ENCODE data around the gene PRKAA2. TPM values are rescaled to one million over a fixed set of nuclear protein-coding genes. Genes with fewer than 3 reads are reported as not detected.
A peak's percentile ranks its signal among the peaks of the same experiment; 100 is the strongest.

The PRKAA2 gene
- total RNA-seq, 6 experiments from 2014 or later: 0.37 to 3.2 (median 1.2) TPM

- Histone ChIP-seq H3K4me1 (peaks cover 0 to 12% (median 0%) of the 10 kb centered on the region in 4 donors), H3K4me3 (peak overlapping the region; percentile 41 to 61 (median 50)), H3K9me3 (no peaks in the 10 kb centered on the region), H3K27ac (no peak overlapping the region), H3K27me3 (no peaks in the 10 kb centered on the region), H3K36me3 (no peaks in the 10 kb centered on the region)
- no peak for TF ChIP-seq POLR2A (IDR thresholded peaks at IDR 0.05)
- DNase-seq (no peak), ATAC-seq (peak; percentile 38 to 50 (median 46))
- WGBS (ENCODE audit: insufficient coverage, low coverage, low lambda C conversion rate, missing lambda C conversion rate): 16% methylated on average over 23 of the region's 23 CpGs
- intact Hi-C loops (cut with DNase I): no loop called here
Observed at GRCh38 chr1:56644064-56644918, 823 bp upstream of the PRKAA2 start.

GRCh38 chr1:56645677-56646305, 677 bp downstream of the PRKAA2 start:
- peak in 1 of 3 donors; percentile 29 for DNase-seq
- Histone ChIP-seq H3K36me3 (no peaks in the 10 kb centered on the region), H3K4me3 (peak overlapping the region; percentile 41 to 61 (median 50)), H3K9me3 (no peaks in the 10 kb centered on the region), H3K4me1 (peaks cover 0 to 8% (median 0%) of the 10 kb centered on the region in 4 donors), H3K27ac (peak overlapping the region in 1 of 3 donors; percentile 4), H3K27me3 (no peaks in the 10 kb centered on the region)
- intact Hi-C loops (cut with DNase I): no loop called here
- 9% methylated on average over 13 of the region's 18 CpGs for WGBS (ENCODE audit: insufficient coverage, low coverage, low lambda C conversion rate, missing lambda C conversion rate)
- peak; percentile 50 to 62 (median 57) for ATAC-seq
- TF ChIP-seq POLR2A (IDR thresholded peaks at IDR 0.05): no peak
- TF ChIP-seq, protein P1, sequence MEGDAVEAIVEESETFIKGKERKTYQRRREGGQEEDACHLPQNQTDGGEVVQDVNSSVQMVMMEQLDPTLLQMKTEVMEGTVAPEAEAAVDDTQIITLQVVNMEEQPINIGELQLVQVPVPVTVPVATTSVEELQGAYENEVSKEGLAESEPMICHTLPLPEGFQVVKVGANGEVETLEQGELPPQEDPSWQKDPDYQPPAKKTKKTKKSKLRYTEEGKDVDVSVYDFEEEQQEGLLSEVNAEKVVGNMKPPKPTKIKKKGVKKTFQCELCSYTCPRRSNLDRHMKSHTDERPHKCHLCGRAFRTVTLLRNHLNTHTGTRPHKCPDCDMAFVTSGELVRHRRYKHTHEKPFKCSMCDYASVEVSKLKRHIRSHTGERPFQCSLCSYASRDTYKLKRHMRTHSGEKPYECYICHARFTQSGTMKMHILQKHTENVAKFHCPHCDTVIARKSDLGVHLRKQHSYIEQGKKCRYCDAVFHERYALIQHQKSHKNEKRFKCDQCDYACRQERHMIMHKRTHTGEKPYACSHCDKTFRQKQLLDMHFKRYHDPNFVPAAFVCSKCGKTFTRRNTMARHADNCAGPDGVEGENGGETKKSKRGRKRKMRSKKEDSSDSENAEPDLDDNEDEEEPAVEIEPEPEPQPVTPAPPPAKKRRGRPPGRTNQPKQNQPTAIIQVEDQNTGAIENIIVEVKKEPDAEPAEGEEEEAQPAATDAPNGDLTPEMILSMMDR (IDR thresholded peaks at IDR 0.05): no peak

DNA sequence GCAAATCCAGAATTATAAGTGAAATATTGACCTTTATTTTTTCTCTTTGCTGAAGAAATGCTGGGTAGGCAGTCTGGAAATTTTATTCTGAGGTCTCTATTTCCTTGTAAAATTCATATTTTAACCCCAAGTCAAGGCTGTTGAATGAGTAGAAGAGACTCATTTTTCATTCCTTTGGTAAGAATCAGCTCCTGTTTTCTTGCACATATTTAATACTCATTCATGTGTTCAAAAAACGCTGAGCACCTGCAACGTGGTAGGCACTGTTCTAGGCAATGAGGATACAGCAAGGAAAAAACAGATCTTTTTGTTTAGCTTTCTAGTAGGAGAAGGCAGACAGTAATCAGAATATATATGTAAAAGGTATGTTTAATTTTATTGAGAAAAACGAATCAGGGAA, 1.5 kb downstream of the PRKAA2 start:
- DNase-seq: no peak
- no peaks in the 10 kb centered on the region for H3K9me3 ChIP-seq
- intact Hi-C loops (cut with DNase I): no loop called here
- 52% methylated on average over 3 of the region's 3 CpGs for WGBS (ENCODE audit: insufficient coverage, low coverage, low lambda C conversion rate, missing lambda C conversion rate)
- H3K27ac ChIP-seq: no peak overlapping the region
- ATAC-seq: no peak
- no peak overlapping the region for H3K4me3 ChIP-seq
- no peaks in the 10 kb centered on the region for H3K27me3 ChIP-seq
- no peak for TF ChIP-seq POLR2A (IDR thresholded peaks at IDR 0.05)
- TF ChIP-seq, protein P1 (IDR thresholded peaks at IDR 0.05): no peak
- peaks cover 0 to 8% (median 0%) of the 10 kb centered on the region in 4 donors for H3K4me1 ChIP-seq
- H3K36me3 ChIP-seq: no peaks in the 10 kb centered on the region

GRCh38 chr1:56647106-56647505, 2.0 kb downstream of the PRKAA2 start:
- H3K4me1 ChIP-seq: peaks cover 0 to 8% (median 0%) of the 10 kb centered on the region in 4 donors
- TF ChIP-seq, protein P1 (IDR thresholded peaks at IDR 0.05): no peak
- TF ChIP-seq POLR2A (IDR thresholded peaks at IDR 0.05): no peak
- no peak overlapping the region for H3K27ac ChIP-seq
- intact Hi-C loops (cut with DNase I): no loop called here
- WGBS (ENCODE audit: insufficient coverage, low coverage, low lambda C conversion rate, missing lambda C conversion rate): 95% methylated on average over 1 of the region's 1 CpG
- ATAC-seq (no peak), DNase-seq (no peak)
- H3K27me3 ChIP-seq: no peaks in the 10 kb centered on the region
- no peak overlapping the region for H3K4me3 ChIP-seq
- no peaks in the 10 kb centered on the region for H3K36me3 ChIP-seq
- no peaks in the 10 kb centered on the region for H3K9me3 ChIP-seq

DNA sequence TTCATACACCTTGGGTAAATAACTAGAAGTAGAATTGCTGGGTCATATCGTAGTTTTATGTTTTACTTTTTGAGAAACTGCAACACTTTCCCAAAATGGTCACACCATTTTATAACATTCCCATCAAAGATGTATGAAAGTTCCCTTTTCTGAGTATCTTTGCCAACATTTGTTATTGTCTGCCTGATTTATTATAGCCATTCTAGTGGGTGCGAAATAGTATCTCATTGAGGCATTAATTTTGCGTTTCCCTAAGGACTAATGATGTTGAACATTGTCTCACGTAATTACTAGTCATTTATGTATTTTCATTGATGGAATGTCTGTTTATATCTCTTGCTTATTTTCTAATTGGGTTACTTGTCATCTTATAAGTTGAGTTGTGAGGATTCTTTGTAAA, 3.4 kb downstream of the PRKAA2 start:
- no peak for ATAC-seq
- Histone ChIP-seq H3K27me3 (no peaks in the 10 kb centered on the region), H3K4me1 (peaks cover 0 to 8% (median 0%) of the 10 kb centered on the region in 4 donors), H3K9me3 (no peaks in the 10 kb centered on the region), H3K4me3 (no peak overlapping the region), H3K27ac (no peak overlapping the region), H3K36me3 (no peaks in the 10 kb centered on the region)
- WGBS (ENCODE audit: insufficient coverage, low coverage, low lambda C conversion rate, missing lambda C conversion rate): 64% methylated on average over 4 of the region's 4 CpGs
- TF ChIP-seq, protein P1 (IDR thresholded peaks at IDR 0.05): no peak
- TF ChIP-seq POLR2A (IDR thresholded peaks at IDR 0.05): no peak
- intact Hi-C loops (cut with DNase I): no loop called here
- DNase-seq: no peak
